Measurements from ENCODE around the gene CAPG. TPM values are rescaled to one million over a fixed set of nuclear protein-coding genes. Genes with fewer than 3 reads are reported as not detected.
"Not testable (repeated sequence)": the region's sequence is repeated elsewhere in the genome, so short reads cannot be mapped to it uniquely, and the experiment has no call there.

The CAPG gene
- total RNA-seq, 1 donor from 2014 or later = 555 TPM

GRCh38 chr2:85387754-85388153, 22.4 kb downstream of the CAPG start:
- no peaks in the 10 kb centered on the region for H3K4me1 ChIP-seq
- intact Hi-C loops (cut with DNase I) = no loop called here
- ATAC-seq = no peak
- peaks cover 91% of the 10 kb centered on the region for H3K36me3 ChIP-seq
- no peaks in the 10 kb centered on the region for H3K27me3 ChIP-seq (ENCODE audit: low read depth)
- H3K27ac ChIP-seq = no peak overlapping the region
- no peaks in the 10 kb centered on the region for H3K9me3 ChIP-seq
- TF ChIP-seq CTCF (IDR thresholded peaks at IDR 0.05) = no peak
- DNase-seq = no peak
- no peak overlapping the region for H3K4me3 ChIP-seq

- no peaks in the 10 kb centered on the region for H3K27me3 ChIP-seq (ENCODE audit: low read depth)
- ATAC-seq (no peak), DNase-seq (no peak)
- no peaks in the 10 kb centered on the region for H3K9me3 ChIP-seq
- no peak for TF ChIP-seq CTCF (IDR thresholded peaks at IDR 0.05)
- peaks cover 82% of the 10 kb centered on the region for H3K36me3 ChIP-seq
- H3K4me3 ChIP-seq = no peak overlapping the region
- intact Hi-C loops (cut with DNase I) = no loop called here
- H3K27ac ChIP-seq = no peak overlapping the region
- H3K4me1 ChIP-seq = no peaks in the 10 kb centered on the region
Observed at GRCh38 chr2:85385746-85386145, 24.4 kb downstream of the CAPG start.

GRCh38 chr2:85383850-85384249, 26.3 kb downstream of the CAPG start:
- intact Hi-C loops (cut with DNase I) = no loop called here
- peaks cover 82% of the 10 kb centered on the region for H3K36me3 ChIP-seq
- ATAC-seq (no peak), DNase-seq (no peak)
- no peaks in the 10 kb centered on the region for H3K27me3 ChIP-seq (ENCODE audit: low read depth)
- no peak for TF ChIP-seq CTCF (IDR thresholded peaks at IDR 0.05)
- H3K9me3 ChIP-seq = no peaks in the 10 kb centered on the region
- no peak overlapping the region for H3K4me3 ChIP-seq
- H3K27ac ChIP-seq = no peak overlapping the region
- no peaks in the 10 kb centered on the region for H3K4me1 ChIP-seq

- H3K9me3 ChIP-seq; H3K27ac ChIP-seq; H3K4me3 ChIP-seq; H3K4me1 ChIP-seq; ATAC-seq; H3K27me3 ChIP-seq (ENCODE audit: low read depth); DNase-seq; intact Hi-C loops (cut with DNase I): not testable (repeated sequence)
- peaks cover 82% of the 10 kb centered on the region for H3K36me3 ChIP-seq
Observed at GRCh38 chr2:85383151-85383550, 27.0 kb downstream of the CAPG start.

- H3K36me3 ChIP-seq = peaks cover 73% of the 10 kb centered on the region
- H3K27me3 ChIP-seq (ENCODE audit: low read depth) = no peaks in the 10 kb centered on the region
- no peak overlapping the region for H3K27ac ChIP-seq
- no peak for TF ChIP-seq CTCF (IDR thresholded peaks at IDR 0.05)
- intact Hi-C loops (cut with DNase I) = no loop called here
- DNase-seq (no peak), ATAC-seq (no peak)
- no peaks in the 10 kb centered on the region for H3K4me1 ChIP-seq
- no peak overlapping the region for H3K4me3 ChIP-seq
- no peaks in the 10 kb centered on the region for H3K9me3 ChIP-seq
Observed at GRCh38 chr2:85380048-85380447, 30.1 kb downstream of the CAPG start.

- ATAC-seq (no peak), DNase-seq (no peak)
- Histone ChIP-seq H3K27me3 (ENCODE audit: low read depth) (no peaks in the 10 kb centered on the region), H3K9me3 (no peaks in the 10 kb centered on the region), H3K4me1 (no peaks in the 10 kb centered on the region), H3K36me3 (peaks cover 63% of the 10 kb centered on the region), H3K27ac (no peak overlapping the region), H3K4me3 (no peak overlapping the region)
- intact Hi-C loops (cut with DNase I) = no loop called here
- TF ChIP-seq CTCF (IDR thresholded peaks at IDR 0.05) = no peak
Observed at GRCh38 chr2:85378257-85378656, 31.9 kb downstream of the CAPG start.
